DND-41 (cell line): ENCODE measurements around the gene TMEM18.

Experiments used
- EZH2 ChIP-seq: IDR thresholded peaks from 3 replicates; pipeline ENCODE4 v1.6.1; 2012; ENCODE audit warnings: borderline replicate concordance, low read depth, mild to moderate bottlenecking, moderate library complexity, low read length, inconsistent platforms; ENCODE audit not compliant: severe bottlenecking
- TF ChIP-seq, protein P1 (sequence below): IDR thresholded peaks from 2 replicates; pipeline ENCODE4 v1.5.1; 2012; ENCODE audit warnings: borderline replicate concordance, low read length, moderate library complexity, mild to moderate bottlenecking; ENCODE audit not compliant: poor library complexity, severe bottlenecking; ENCODE audit errors: extremely low read depth

DNA sequence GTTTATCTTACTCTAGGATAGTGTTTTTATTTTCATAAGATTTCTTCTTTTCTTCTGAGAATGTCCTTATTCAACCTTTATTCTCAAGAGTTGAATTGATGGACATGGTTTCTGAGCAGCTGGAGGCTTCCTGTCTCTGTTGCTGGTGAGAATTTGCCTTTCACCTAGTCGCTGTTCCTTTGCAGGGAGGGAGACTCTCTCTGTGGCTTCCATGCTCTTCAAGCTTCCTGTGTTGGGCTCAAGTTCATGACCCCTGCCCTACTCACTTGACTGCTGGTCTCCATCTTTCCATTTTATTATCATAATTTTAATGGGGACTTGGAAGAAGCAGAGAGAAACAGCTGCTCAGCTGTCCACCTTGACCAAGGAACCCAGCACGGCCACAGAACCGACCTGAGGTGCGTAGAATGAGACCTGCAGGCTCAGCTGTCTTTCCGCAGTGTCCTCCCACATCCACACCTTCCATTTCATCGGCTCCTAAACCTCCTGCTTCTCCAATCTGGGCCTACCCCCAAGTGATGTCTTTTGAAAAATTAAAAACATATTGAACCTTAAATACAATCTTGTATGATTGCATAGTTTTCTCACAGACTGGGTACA lies 24.2 kb downstream of the TMEM18 start:
- TF ChIP-seq, protein P1, sequence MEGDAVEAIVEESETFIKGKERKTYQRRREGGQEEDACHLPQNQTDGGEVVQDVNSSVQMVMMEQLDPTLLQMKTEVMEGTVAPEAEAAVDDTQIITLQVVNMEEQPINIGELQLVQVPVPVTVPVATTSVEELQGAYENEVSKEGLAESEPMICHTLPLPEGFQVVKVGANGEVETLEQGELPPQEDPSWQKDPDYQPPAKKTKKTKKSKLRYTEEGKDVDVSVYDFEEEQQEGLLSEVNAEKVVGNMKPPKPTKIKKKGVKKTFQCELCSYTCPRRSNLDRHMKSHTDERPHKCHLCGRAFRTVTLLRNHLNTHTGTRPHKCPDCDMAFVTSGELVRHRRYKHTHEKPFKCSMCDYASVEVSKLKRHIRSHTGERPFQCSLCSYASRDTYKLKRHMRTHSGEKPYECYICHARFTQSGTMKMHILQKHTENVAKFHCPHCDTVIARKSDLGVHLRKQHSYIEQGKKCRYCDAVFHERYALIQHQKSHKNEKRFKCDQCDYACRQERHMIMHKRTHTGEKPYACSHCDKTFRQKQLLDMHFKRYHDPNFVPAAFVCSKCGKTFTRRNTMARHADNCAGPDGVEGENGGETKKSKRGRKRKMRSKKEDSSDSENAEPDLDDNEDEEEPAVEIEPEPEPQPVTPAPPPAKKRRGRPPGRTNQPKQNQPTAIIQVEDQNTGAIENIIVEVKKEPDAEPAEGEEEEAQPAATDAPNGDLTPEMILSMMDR = no peak
- no peak for TF ChIP-seq EZH2
